Midbrain (tissue), 1 donor: ENCODE data around the gene ZBTB43.

ENCODE experiments used
- DNase-seq: peaks from one replicate; lab custom pipeline; 2025; lab: John Stamatoyannopoulos, UW

ZBTB43 gene

GRCh38 chr9:126829035-126829434 is 24.2 kb downstream of the ZBTB43 start:
- no peak for DNase-seq

GRCh38 chr9:126830827-126831226 is 26.0 kb downstream of the ZBTB43 start:
- DNase-seq, result no peak

GRCh38 chr9:126832440-126832839 is 27.6 kb downstream of the ZBTB43 start:
- DNase-seq, result peak; percentile 36

GRCh38 chr9:126833020-126833419 is 28.2 kb downstream of the ZBTB43 start:
- DNase-seq, result no peak

GRCh38 chr9:126833710-126834345 is 29.0 kb downstream of the ZBTB43 start:
- DNase-seq, result no peak

- no peak for DNase-seq
These were observed 29.8 kb downstream of the ZBTB43 start for GRCh38 chr9:126834672-126835071.

GRCh38 chr9:126836216-126836615 is 31.4 kb downstream of the ZBTB43 start:
- no peak for DNase-seq

- no peak for DNase-seq
These were observed 33.4 kb downstream of the ZBTB43 start for GRCh38 chr9:126838055-126838811.

GRCh38 chr9:126838895-126839294 is 34.1 kb downstream of the ZBTB43 start:
- no peak for DNase-seq

- DNase-seq, result no peak
These were observed 34.5 kb downstream of the ZBTB43 start for GRCh38 chr9:126839301-126839700.

GRCh38 chr9:126842220-126842842 is 37.5 kb downstream of the ZBTB43 start:
- no peak for DNase-seq

GRCh38 chr9:126842977-126843799 is 38.3 kb downstream of the ZBTB43 start:
- peak; percentile 70 for DNase-seq

GRCh38 chr9:126844085-126844484 is 39.2 kb downstream of the ZBTB43 start:
- peak; percentile 40 for DNase-seq

GRCh38 chr9:126847051-126847450 is 42.2 kb downstream of the ZBTB43 start:
- DNase-seq, result no peak

- DNase-seq, result no peak
These were observed 44.9 kb downstream of the ZBTB43 start for GRCh38 chr9:126849591-126850225.

GRCh38 chr9:126851286-126851880 is 46.5 kb downstream of the ZBTB43 start:
- no peak for DNase-seq

GRCh38 chr9:126852086-126852688 is 47.3 kb downstream of the ZBTB43 start:
- DNase-seq, result no peak

- DNase-seq, result no peak
These were observed 48.8 kb downstream of the ZBTB43 start for GRCh38 chr9:126853667-126854066.

- DNase-seq, result no peak
These were observed 49.9 kb downstream of the ZBTB43 start for GRCh38 chr9:126854734-126855133.

- DNase-seq, result no peak
These were observed 51.6 kb downstream of the ZBTB43 start for GRCh38 chr9:126856326-126856877.
